GM12873 (cell line): ENCODE data around the gene USP31.

ENCODE experiments used
- CTCF ChIP-seq: IDR thresholded peaks from 2 replicates; pipeline ENCODE4 v1.5.1; 2012; ENCODE audit warnings: low read depth, mild to moderate bottlenecking, moderate library complexity, low read length, control low read depth; ENCODE audit not compliant: insufficient read depth; ENCODE audit errors: missing control alignments

The USP31 gene

GRCh38 chr16:23185656-23186055 lies 36.4 kb upstream of the USP31 start:
- no peak for TF ChIP-seq CTCF

- no peak for TF ChIP-seq CTCF
Observed at GRCh38 chr16:23183543-23183862, 34.3 kb upstream of the USP31 start.

- TF ChIP-seq CTCF, result no peak
Observed at GRCh38 chr16:23182679-23183542, 33.7 kb upstream of the USP31 start, which contains the start of gene SCNN1G. Gene SCNN1G (plus strand): TSS chr16:23182745. CDS start chr16:23186272, 3,527 bp downstream.

GRCh38 chr16:23182206-23182678 lies 33.0 kb upstream of the USP31 start:
- peak; percentile 95 for TF ChIP-seq CTCF

GRCh38 chr16:23181506-23181905 lies 32.3 kb upstream of the USP31 start:
- no peak for TF ChIP-seq CTCF

- no peak for TF ChIP-seq CTCF
Observed at GRCh38 chr16:23175651-23176050, 26.4 kb upstream of the USP31 start.

- no peak for TF ChIP-seq CTCF
Observed at GRCh38 chr16:23174622-23175021, 25.4 kb upstream of the USP31 start.
